ENCODE data around the gene ZNF23. TPM values are rescaled to one million over a fixed set of nuclear protein-coding genes. Genes with fewer than 3 reads are reported as not detected.

The ZNF23 gene
- total RNA-seq, 1 experiment from 2014 or later = 11.6 TPM

DNA sequence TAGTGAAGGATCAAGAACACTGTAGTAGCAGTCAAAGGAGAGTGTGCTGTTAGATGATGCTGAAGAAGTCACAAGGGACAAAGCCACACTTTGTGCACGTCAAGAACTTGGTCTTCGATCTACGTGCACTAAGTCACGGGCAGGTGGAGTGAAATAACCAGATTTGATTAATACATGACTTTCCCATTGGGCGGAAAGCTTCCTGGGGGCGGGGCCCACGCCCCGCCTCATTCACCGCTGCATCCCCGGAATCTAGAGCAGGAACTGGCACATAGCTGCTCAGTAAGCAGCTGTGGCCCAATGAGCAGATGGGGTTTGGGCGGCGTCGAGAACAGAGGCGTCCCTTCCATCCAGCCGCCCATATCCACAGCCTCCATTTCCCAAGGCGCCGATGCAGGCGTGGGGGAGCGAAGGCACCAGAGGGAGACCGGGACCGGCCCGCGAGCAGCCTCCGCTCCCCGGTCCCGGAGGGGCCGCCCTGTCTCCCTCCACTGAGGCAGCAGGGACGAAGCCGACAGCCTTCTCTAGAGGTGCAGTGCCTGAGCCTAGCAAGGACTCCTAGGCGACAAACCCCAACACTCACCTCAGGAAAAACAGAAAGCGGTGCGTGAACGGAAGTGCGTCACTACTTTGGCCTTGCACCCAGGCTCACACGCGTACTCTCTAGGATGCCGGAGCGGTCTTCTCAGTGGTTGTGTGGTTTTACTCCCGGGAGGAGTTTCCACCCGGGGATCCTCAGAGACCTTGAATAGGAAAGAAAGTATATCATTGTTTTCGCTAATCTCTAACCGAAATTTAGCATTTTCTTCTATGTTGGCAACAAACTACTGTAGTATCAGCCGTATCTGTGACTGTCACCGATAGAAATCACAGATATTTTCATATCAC lies 22.2 kb upstream of the ZNF23 start (continued):
- TF ChIP-seq, protein P1, sequence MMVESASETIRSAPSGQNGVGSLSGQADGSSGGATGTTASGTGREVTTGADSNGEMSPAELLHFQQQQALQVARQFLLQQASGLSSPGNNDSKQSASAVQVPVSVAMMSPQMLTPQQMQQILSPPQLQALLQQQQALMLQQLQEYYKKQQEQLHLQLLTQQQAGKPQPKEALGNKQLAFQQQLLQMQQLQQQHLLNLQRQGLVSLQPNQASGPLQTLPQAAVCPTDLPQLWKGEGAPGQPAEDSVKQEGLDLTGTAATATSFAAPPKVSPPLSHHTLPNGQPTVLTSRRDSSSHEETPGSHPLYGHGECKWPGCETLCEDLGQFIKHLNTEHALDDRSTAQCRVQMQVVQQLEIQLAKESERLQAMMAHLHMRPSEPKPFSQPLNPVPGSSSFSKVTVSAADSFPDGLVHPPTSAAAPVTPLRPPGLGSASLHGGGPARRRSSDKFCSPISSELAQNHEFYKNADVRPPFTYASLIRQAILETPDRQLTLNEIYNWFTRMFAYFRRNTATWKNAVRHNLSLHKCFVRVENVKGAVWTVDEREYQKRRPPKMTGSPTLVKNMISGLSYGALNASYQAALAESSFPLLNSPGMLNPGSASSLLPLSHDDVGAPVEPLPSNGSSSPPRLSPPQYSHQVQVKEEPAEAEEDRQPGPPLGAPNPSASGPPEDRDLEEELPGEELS (CRISPR knock-in tag; IDR thresholded peaks at IDR 0.05) = no peak; the same call in 1 of the 2 replicates

DNA sequence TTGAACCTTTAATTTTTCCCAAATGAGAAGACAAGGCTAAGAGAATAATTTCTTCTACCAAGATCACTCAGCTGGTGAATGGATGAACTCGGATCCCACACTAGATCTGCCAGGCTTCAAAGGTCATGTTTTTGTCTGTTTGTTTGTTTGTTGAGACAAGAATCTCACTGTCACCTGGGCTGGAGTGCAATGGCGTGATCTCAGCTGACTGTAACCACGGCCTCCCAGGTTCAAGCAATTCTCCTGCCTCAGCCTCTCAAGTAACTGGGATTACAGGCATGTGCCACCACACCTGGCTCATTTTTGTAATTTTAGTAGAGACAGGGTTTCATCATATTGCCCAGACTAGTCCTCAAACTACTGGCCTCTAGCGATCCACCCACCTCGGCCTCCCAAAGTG lies 20.5 kb upstream of the ZNF23 start:
- Mint-ChIP-seq H3K27me3 (ENCODE audit: low read depth) (peaks cover 4% of the 10 kb centered on the region), H3K36me3 (no peaks in the 10 kb centered on the region), H3K4me3 (no peak overlapping the region), H3K9me3 (no peaks in the 10 kb centered on the region), H3K4me1 (peaks cover 13% of the 10 kb centered on the region), H3K27ac (no peak overlapping the region)
- TF ChIP-seq MYBL2 (CRISPR knock-in tag; IDR thresholded peaks at IDR 0.05) (no peak), FOXK1 (CRISPR knock-in tag; IDR thresholded peaks at IDR 0.05) (no peak)
- TF ChIP-seq, protein P2, sequence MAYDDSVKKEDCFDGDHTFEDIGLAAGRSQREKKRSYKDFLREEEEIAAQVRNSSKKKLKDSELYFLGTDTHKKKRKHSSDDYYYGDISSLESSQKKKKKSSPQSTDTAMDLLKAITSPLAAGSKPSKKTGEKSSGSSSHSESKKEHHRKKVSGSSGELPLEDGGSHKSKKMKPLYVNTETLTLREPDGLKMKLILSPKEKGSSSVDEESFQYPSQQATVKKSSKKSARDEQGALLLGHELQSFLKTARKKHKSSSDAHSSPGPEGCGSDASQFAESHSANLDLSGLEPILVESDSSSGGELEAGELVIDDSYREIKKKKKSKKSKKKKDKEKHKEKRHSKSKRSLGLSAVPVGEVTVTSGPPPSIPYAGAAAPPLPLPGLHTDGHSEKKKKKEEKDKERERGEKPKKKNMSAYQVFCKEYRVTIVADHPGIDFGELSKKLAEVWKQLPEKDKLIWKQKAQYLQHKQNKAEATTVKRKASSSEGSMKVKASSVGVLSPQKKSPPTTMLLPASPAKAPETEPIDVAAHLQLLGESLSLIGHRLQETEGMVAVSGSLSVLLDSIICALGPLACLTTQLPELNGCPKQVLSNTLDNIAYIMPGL (CRISPR knock-in tag; IDR thresholded peaks at IDR 0.05) = no peak
- TF ChIP-seq, protein P1 (CRISPR knock-in tag; IDR thresholded peaks at IDR 0.05) = no peak
- CTCF ChIA-PET = interaction anchor here (0.8 kb wide), 1 partner anchor 60 kb away, joined by 3 read pairs; no protein-coding TSS in a partner anchor
- DNase-seq (ENCODE audit: low spot score) = no peak
- POLR2A ChIA-PET = no interaction called here
- ATAC-seq = no peak

DNA sequence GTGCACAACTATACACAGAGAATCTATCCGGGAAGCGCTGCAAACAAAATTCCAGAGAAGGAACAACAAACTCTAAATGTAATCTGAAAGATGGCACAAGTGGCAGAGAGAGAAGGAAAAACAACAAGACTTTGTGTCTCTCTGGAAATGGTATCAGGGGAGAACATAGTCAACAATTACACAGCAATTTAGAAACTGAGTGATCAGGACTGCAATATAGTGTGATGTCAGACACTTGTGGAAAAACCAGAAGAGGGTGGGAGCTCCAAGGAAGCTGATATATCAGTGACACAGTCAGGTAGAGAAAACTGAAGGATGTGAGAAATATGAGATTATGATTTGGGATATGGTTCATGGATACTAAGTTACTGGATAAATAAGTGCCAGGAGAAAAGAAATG lies 18.9 kb upstream of the ZNF23 start:
- ATAC-seq (no peak), DNase-seq (ENCODE audit: low spot score) (no peak)
- Mint-ChIP-seq H3K4me1 (peaks cover 13% of the 10 kb centered on the region), H3K4me3 (no peak overlapping the region), H3K9me3 (no peaks in the 10 kb centered on the region), H3K36me3 (no peaks in the 10 kb centered on the region), H3K27ac (no peak overlapping the region), H3K27me3 (ENCODE audit: low read depth) (no peaks in the 10 kb centered on the region; the same call in 1 of the 2 replicates)
- POLR2A ChIA-PET = no interaction called here
- CTCF ChIA-PET = no interaction called here
- TF ChIP-seq, protein P3, sequence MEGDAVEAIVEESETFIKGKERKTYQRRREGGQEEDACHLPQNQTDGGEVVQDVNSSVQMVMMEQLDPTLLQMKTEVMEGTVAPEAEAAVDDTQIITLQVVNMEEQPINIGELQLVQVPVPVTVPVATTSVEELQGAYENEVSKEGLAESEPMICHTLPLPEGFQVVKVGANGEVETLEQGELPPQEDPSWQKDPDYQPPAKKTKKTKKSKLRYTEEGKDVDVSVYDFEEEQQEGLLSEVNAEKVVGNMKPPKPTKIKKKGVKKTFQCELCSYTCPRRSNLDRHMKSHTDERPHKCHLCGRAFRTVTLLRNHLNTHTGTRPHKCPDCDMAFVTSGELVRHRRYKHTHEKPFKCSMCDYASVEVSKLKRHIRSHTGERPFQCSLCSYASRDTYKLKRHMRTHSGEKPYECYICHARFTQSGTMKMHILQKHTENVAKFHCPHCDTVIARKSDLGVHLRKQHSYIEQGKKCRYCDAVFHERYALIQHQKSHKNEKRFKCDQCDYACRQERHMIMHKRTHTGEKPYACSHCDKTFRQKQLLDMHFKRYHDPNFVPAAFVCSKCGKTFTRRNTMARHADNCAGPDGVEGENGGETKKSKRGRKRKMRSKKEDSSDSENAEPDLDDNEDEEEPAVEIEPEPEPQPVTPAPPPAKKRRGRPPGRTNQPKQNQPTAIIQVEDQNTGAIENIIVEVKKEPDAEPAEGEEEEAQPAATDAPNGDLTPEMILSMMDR (IDR thresholded peaks at IDR 0.05) = no peak
- TF ChIP-seq FOXJ3 (CRISPR knock-in tag; IDR thresholded peaks at IDR 0.05; ENCODE audit: borderline replicate concordance) (no peak), ZNF232 (CRISPR knock-in tag; IDR thresholded peaks at IDR 0.05) (no peak), MXD4 (CRISPR knock-in tag; IDR thresholded peaks at IDR 0.05; ENCODE audit: borderline replicate concordance) (no peak), KAT7 (CRISPR knock-in tag; IDR thresholded peaks at IDR 0.05; ENCODE audit: borderline replicate concordance) (no peak), FOXP1 (CRISPR knock-in tag; IDR thresholded peaks at IDR 0.05; ENCODE audit: borderline replicate concordance) (no peak), ZNF423 (CRISPR knock-in tag; IDR thresholded peaks at IDR 0.05) (no peak), NR1H2 (CRISPR knock-in tag; IDR thresholded peaks at IDR 0.05) (no peak)
- TF ChIP-seq, protein P4, sequence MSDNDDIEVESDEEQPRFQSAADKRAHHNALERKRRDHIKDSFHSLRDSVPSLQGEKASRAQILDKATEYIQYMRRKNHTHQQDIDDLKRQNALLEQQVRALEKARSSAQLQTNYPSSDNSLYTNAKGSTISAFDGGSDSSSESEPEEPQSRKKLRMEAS (CRISPR knock-in tag; IDR thresholded peaks at IDR 0.05) = no peak
- TF ChIP-seq, protein P5, sequence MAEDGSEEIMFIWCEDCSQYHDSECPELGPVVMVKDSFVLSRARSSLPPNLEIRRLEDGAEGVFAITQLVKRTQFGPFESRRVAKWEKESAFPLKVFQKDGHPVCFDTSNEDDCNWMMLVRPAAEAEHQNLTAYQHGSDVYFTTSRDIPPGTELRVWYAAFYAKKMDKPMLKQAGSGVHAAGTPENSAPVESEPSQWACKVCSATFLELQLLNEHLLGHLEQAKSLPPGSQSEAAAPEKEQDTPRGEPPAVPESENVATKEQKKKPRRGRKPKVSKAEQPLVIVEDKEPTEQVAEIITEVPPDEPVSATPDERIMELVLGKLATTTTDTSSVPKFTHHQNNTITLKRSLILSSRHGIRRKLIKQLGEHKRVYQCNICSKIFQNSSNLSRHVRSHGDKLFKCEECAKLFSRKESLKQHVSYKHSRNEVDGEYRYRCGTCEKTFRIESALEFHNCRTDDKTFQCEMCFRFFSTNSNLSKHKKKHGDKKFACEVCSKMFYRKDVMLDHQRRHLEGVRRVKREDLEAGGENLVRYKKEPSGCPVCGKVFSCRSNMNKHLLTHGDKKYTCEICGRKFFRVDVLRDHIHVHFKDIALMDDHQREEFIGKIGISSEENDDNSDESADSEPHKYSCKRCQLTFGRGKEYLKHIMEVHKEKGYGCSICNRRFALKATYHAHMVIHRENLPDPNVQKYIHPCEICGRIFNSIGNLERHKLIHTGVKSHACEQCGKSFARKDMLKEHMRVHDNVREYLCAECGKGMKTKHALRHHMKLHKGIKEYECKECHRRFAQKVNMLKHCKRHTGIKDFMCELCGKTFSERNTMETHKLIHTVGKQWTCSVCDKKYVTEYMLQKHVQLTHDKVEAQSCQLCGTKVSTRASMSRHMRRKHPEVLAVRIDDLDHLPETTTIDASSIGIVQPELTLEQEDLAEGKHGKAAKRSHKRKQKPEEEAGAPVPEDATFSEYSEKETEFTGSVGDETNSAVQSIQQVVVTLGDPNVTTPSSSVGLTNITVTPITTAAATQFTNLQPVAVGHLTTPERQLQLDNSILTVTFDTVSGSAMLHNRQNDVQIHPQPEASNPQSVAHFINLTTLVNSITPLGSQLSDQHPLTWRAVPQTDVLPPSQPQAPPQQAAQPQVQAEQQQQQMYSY (CRISPR knock-in tag; IDR thresholded peaks at IDR 0.05) = no peak
- TF ChIP-seq, protein P6, sequence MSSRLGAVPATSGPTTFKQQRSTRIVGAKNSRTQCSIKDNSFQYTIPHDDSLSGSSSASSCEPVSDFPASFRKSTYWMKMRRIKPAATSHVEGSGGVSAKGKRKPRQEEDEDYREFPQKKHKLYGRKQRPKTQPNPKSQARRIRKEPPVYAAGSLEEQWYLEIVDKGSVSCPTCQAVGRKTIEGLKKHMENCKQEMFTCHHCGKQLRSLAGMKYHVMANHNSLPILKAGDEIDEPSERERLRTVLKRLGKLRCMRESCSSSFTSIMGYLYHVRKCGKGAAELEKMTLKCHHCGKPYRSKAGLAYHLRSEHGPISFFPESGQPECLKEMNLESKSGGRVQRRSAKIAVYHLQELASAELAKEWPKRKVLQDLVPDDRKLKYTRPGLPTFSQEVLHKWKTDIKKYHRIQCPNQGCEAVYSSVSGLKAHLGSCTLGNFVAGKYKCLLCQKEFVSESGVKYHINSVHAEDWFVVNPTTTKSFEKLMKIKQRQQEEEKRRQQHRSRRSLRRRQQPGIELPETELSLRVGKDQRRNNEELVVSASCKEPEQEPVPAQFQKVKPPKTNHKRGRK (CRISPR knock-in tag; IDR thresholded peaks at IDR 0.05; ENCODE audit: borderline replicate concordance) = no peak
- TF ChIP-seq, protein P7, sequence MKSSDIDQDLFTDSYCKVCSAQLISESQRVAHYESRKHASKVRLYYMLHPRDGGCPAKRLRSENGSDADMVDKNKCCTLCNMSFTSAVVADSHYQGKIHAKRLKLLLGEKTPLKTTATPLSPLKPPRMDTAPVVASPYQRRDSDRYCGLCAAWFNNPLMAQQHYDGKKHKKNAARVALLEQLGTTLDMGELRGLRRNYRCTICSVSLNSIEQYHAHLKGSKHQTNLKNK (CRISPR knock-in tag; IDR thresholded peaks at IDR 0.05) = no peak
